Effector memory CD4-positive, alpha-beta T cell (primary cell): ENCODE data around the gene ANK2.

Experiments used
- DNase-seq, 3 donors: peaks; one replicate each; pipeline ENCODE4 v3.0.0-alpha.2; 2020
- H3K27ac ChIP-seq: 2 replicates; pipeline ENCODE4 v1.7.0; 2013; ENCODE audit warnings: mild to moderate bottlenecking, low read length, moderate library complexity; ENCODE audit not compliant: insufficient read depth, poor library complexity, severe bottlenecking
- H3K27me3 ChIP-seq: replicated peaks from 2 replicates; pipeline ENCODE4 v1.7.0; 2013; ENCODE audit warnings: mild to moderate bottlenecking, low read length; ENCODE audit not compliant: insufficient read depth, control insufficient read depth, poor library complexity, severe bottlenecking
- H3K36me3 ChIP-seq: 2 replicates; pipeline ENCODE4 v1.7.0; 2013; ENCODE audit warnings: mild to moderate bottlenecking, low read length, moderate library complexity; ENCODE audit not compliant: control insufficient read depth, insufficient read depth
- H3K4me1 ChIP-seq: 2 replicates; pipeline ENCODE4 v1.7.0; 2013; ENCODE audit warnings: low read length, mild to moderate bottlenecking; ENCODE audit not compliant: control insufficient read depth, insufficient read depth, poor library complexity, severe bottlenecking
- H3K4me3 ChIP-seq: 2 replicates; pipeline ENCODE4 v1.7.0; 2013; ENCODE audit warnings: low read length, low read depth, mild to moderate bottlenecking; ENCODE audit not compliant: insufficient read depth, poor library complexity, severe bottlenecking
- H3K9me3 ChIP-seq: 2 replicates; pipeline ENCODE4 v1.7.0; 2013; ENCODE audit warnings: mild to moderate bottlenecking, low read length, moderate library complexity; ENCODE audit not compliant: control insufficient read depth

ANK2 gene

DNA sequence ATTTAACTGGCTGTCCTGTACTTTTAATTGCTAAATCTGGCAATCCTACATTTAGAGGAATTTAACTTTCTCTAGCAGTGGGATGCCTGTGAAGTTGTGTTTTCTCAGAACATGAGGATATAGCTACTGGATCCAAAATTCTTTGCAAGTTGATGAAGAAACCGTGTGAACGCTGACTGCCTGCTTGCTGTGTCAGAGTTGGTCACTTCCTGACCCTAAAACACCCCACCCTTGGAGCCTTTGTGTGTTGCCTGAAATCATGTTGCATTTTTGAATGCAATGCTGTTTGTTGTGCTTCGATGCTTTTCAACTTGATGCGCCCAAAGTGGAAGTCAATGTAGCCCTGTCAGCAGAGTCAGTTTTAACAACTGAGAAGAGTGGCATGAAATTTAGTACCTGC is 211.2 kb downstream of the ANK2 start:
- Histone ChIP-seq H3K27ac (no peak overlapping the region), H3K9me3 (no peaks in the 10 kb centered on the region), H3K27me3 (no peaks in the 10 kb centered on the region), H3K36me3 (no peaks in the 10 kb centered on the region), H3K4me3 (no peak overlapping the region), H3K4me1 (no peaks in the 10 kb centered on the region)
- no peak for DNase-seq

DNA sequence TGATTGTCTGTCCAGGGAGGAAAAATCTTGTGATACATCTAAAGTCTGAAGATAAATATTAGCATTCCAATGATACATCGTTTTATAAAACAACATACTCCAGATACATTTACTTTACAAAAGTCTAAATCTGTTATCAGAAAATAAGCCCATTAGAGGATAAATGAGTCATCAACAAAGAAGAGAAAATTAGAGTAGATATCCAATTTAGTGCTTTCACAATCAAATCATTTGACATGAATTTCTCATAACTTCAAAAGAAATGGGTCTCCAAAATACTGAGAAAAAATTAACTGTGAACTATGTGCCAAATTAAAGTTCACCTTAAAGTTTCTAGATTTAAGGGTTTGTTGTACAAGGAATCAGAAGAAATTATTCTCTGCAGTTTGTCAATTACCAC is 213.8 kb downstream of the ANK2 start:
- Histone ChIP-seq H3K4me3 (no peak overlapping the region), H3K36me3 (no peaks in the 10 kb centered on the region), H3K9me3 (no peaks in the 10 kb centered on the region), H3K27ac (no peak overlapping the region), H3K27me3 (no peaks in the 10 kb centered on the region), H3K4me1 (no peaks in the 10 kb centered on the region)
- no peak for DNase-seq

DNA sequence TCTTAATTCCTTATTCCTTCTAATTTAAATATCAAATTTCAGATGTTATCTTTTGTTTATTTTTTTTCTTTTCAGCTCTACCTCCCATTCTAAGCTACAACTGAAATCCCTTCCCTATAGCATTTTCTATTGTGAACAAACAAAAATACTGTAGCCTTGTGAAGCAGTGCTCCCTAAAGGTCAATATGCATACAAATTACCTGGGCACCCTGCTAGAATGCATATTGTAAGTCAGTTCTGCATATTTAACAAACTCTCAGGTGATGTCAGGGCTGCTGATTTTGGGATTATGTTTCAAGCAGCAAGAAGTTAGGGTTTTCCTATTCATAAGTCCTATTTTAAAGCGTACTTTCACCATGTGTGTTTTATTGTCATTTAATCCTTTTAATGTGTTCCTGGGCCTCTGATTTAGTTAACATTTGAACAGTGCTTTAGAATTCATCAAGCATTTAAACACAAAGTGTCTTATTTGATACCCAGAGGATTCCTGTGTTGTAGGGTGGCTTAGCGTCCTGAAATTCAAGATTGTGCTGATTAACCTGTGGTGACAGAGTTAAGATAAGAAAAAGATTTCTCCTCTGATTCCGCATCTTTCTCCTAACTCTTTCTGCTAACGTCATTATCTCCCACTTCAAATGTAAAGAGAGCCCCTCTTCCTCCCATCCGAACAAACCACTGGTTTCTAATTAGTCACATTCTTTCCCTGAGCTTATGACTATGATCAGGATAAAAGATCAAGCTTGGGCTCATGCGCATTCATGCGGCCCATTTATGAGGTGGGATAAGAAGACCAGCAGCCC is 221.3 kb downstream of the ANK2 start:
- Histone ChIP-seq H3K4me1 (no peaks in the 10 kb centered on the region), H3K36me3 (no peaks in the 10 kb centered on the region), H3K9me3 (no peaks in the 10 kb centered on the region), H3K27ac (no peak overlapping the region), H3K27me3 (no peaks in the 10 kb centered on the region), H3K4me3 (no peak overlapping the region)
- DNase-seq, result no peak

- H3K27me3 ChIP-seq, result no peaks in the 10 kb centered on the region
- no peaks in the 10 kb centered on the region for H3K36me3 ChIP-seq
- no peaks in the 10 kb centered on the region for H3K9me3 ChIP-seq
- H3K27ac ChIP-seq, result no peak overlapping the region
- no peak overlapping the region for H3K4me3 ChIP-seq
- H3K4me1 ChIP-seq, result no peaks in the 10 kb centered on the region
- DNase-seq, result no peak
Measured at GRCh38 chr4:113272523-113272922, 223.1 kb downstream of the ANK2 start.

GRCh38 chr4:113273721-113274220 is 224.3 kb downstream of the ANK2 start:
- Histone ChIP-seq H3K4me1 (no peaks in the 10 kb centered on the region), H3K36me3 (no peaks in the 10 kb centered on the region), H3K27ac (no peak overlapping the region)

DNA sequence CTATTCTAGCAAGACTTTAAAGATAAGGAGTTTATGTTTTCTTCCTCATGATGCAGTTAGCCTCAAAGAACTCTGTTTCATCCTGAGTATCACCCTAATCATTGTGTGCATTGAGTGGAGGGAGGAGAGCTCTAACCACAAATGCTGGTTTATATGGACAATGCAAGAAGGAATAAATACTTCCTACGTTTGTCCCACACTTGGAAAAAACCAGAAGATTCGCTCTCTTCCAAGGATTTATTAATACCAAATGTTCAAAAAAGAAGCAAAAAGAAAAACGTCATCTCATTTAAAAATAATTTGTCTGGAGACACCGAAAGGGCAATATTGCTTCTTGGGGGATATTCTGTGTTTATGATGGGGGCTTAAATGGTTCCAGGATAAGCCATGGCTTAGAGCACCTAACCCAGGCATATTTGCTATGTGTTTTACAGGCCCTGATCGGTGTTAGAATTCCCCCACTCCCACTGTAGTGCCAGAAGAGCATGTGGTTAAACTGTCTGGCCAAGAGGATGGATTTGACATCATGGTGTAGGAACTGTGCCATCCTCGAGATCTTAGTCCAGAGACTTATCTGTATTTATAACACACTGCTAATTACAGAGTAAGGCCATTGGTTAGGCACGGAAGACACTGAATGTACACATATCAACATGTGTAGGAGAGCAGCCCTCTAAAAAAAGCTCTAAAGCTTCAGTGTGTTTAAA is 227.2 kb downstream of the ANK2 start:
- DNase-seq, result no peak

More at GRCh38 chr4:113273721-113274220, 224.3 kb downstream of the ANK2 start:
- DNase-seq, result no peak
- Histone ChIP-seq H3K9me3 (no peaks in the 10 kb centered on the region), H3K4me3 (no peak overlapping the region), H3K27me3 (no peaks in the 10 kb centered on the region)

GRCh38 chr4:113278324-113278934 is 229.0 kb downstream of the ANK2 start:
- no peaks in the 10 kb centered on the region for H3K36me3 ChIP-seq
- no peaks in the 10 kb centered on the region for H3K27me3 ChIP-seq
- DNase-seq, result peak in 1 of 3 donors; percentile 10
- no peaks in the 10 kb centered on the region for H3K9me3 ChIP-seq
- no peak overlapping the region for H3K27ac ChIP-seq
- no peak overlapping the region for H3K4me3 ChIP-seq
- H3K4me1 ChIP-seq, result no peaks in the 10 kb centered on the region

More for the DNA sequence above, 227.2 kb downstream of the ANK2 start:
- H3K27me3 ChIP-seq, result no peaks in the 10 kb centered on the region
- H3K36me3 ChIP-seq, result no peaks in the 10 kb centered on the region
- no peak overlapping the region for H3K4me3 ChIP-seq
- H3K9me3 ChIP-seq, result no peaks in the 10 kb centered on the region
- no peak overlapping the region for H3K27ac ChIP-seq
- no peaks in the 10 kb centered on the region for H3K4me1 ChIP-seq

DNA sequence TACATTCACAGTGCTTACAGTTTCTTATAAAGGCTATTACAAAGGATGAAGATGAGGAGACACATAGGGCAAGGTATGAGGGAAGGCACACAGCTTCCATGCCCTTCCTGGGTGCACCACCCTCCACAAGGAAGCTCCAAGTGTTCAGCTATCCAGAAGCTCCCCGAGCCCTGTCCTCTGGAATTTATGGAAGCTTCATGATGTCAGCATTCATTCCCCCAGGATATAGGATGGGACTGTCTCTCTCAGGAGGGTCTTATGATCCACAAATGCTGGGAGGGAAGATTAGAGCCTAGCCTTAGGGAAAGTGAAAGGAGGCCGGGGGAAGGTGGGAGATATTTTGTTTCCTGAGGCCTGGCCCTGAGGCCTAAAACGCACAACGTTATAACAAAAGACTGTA is 236.0 kb downstream of the ANK2 start:
- no peak overlapping the region for H3K4me3 ChIP-seq
- no peaks in the 10 kb centered on the region for H3K27me3 ChIP-seq
- H3K36me3 ChIP-seq, result no peaks in the 10 kb centered on the region
- H3K27ac ChIP-seq, result no peak overlapping the region
- no peaks in the 10 kb centered on the region for H3K9me3 ChIP-seq
- no peak for DNase-seq
- H3K4me1 ChIP-seq, result no peaks in the 10 kb centered on the region

DNA sequence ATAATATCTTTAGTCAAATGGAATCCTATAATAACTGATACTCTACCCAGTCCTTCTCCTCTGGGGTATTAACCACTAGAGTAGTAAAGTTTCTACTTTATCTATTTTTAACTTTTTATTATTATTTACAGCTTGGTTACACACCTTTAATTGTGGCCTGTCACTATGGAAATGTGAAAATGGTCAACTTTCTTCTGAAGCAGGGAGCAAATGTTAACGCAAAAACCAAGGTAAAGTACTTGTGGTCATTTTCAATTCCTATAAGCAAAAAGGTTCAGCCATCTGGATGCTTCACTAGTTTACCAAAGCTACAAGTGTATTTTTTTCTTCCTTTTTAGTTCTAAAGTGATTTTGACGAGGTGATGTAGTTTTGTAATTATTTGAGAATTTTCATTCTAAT is 238.8 kb downstream of the ANK2 start:
- no peak for DNase-seq
- Histone ChIP-seq H3K27me3 (no peaks in the 10 kb centered on the region), H3K4me3 (no peak overlapping the region), H3K9me3 (no peaks in the 10 kb centered on the region), H3K36me3 (no peaks in the 10 kb centered on the region), H3K27ac (no peak overlapping the region), H3K4me1 (no peaks in the 10 kb centered on the region)

DNA sequence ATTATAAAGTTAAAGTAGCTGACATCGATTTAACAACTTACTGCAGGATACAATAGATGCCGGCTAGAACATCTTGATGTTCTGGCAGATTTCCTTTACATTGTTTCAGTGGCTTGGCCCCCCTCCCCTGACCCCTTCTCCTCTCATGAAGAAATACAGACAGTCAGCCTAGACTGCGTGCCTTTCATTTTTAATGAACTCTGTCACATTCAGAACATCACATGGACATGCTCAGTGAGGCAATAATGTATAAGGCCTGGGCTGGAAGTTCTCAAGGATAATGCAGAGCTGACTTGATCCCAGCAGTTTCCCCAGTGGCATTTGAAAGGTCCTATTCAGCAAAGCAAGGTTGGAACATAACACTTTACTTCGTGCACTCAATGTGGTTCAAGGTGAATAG is 239.2 kb downstream of the ANK2 start:
- H3K27ac ChIP-seq, result no peak overlapping the region
- no peak overlapping the region for H3K4me3 ChIP-seq

More for the DNA sequence above, 239.2 kb downstream of the ANK2 start:
- DNase-seq, result no peak
- no peaks in the 10 kb centered on the region for H3K27me3 ChIP-seq
- H3K4me1 ChIP-seq, result no peaks in the 10 kb centered on the region
- H3K36me3 ChIP-seq, result no peaks in the 10 kb centered on the region
- no peaks in the 10 kb centered on the region for H3K9me3 ChIP-seq
